ENCODE measurements around the gene MVB12B. TPM values are rescaled to one million over a fixed set of nuclear protein-coding genes. Genes with fewer than 3 reads are reported as not detected.
"Not testable (repeated sequence)": the region's sequence is repeated elsewhere in the genome, so short reads cannot be mapped to it uniquely, and the experiment has no call there.

Gene MVB12B
- total RNA-seq, 1 donor from 2014 or later: 6.7 TPM

GRCh38 chr9:126468141-126468825 lies 141.7 kb downstream of the MVB12B start:
- DNase-seq (ENCODE audit: low spot score): no peak

GRCh38 chr9:126470241-126470993 lies 143.8 kb downstream of the MVB12B start:
- DNase-seq (ENCODE audit: low spot score): no peak

- DNase-seq (ENCODE audit: low spot score): peak; percentile 50
Observed at GRCh38 chr9:126471084-126471624, 144.5 kb downstream of the MVB12B start.

GRCh38 chr9:126472198-126472947 lies 145.7 kb downstream of the MVB12B start:
- DNase-seq (ENCODE audit: low spot score): no peak

- no peak for DNase-seq (ENCODE audit: low spot score)
Observed at GRCh38 chr9:126472948-126473298, 146.3 kb downstream of the MVB12B start.

- DNase-seq (ENCODE audit: low spot score): peak; percentile 86
Observed at GRCh38 chr9:126474206-126474765, 147.7 kb downstream of the MVB12B start.

- no peak for DNase-seq (ENCODE audit: low spot score)
Observed at GRCh38 chr9:126474786-126475485, 148.3 kb downstream of the MVB12B start.

- no peak for DNase-seq (ENCODE audit: low spot score)
Observed at GRCh38 chr9:126475933-126476555, 149.4 kb downstream of the MVB12B start.

GRCh38 chr9:126477432-126477831 lies 150.8 kb downstream of the MVB12B start:
- DNase-seq (ENCODE audit: low spot score): not testable (repeated sequence)

- DNase-seq (ENCODE audit: low spot score): no peak
Observed at GRCh38 chr9:126478216-126478981, 151.8 kb downstream of the MVB12B start.

GRCh38 chr9:126479515-126479914 lies 152.9 kb downstream of the MVB12B start:
- DNase-seq (ENCODE audit: low spot score): no peak

- no peak for DNase-seq (ENCODE audit: low spot score)
Observed at GRCh38 chr9:126480813-126481212, 154.2 kb downstream of the MVB12B start.

GRCh38 chr9:126481862-126482261 lies 155.2 kb downstream of the MVB12B start:
- no peak for DNase-seq (ENCODE audit: low spot score)

- DNase-seq (ENCODE audit: low spot score): peak; percentile 92
Observed at GRCh38 chr9:126482361-126483044, 155.9 kb downstream of the MVB12B start.

GRCh38 chr9:126483468-126484073 lies 156.9 kb downstream of the MVB12B start:
- DNase-seq (ENCODE audit: low spot score): no peak

- no peak for DNase-seq (ENCODE audit: low spot score)
Observed at GRCh38 chr9:126485662-126486061, 159.0 kb downstream of the MVB12B start.

- no peak for DNase-seq (ENCODE audit: low spot score)
Observed at GRCh38 chr9:126486276-126486675, 159.6 kb downstream of the MVB12B start.

- DNase-seq (ENCODE audit: low spot score): no peak
Observed at GRCh38 chr9:126487856-126488255, 161.2 kb downstream of the MVB12B start.

- DNase-seq (ENCODE audit: low spot score): no peak
Observed at GRCh38 chr9:126488310-126488709, 161.7 kb downstream of the MVB12B start.
